GM12872 (cell line): Measurements from ENCODE around the gene HNRNPL.

Experiments used
- TF ChIP-seq, protein P1 (sequence below): IDR thresholded peaks from 3 replicates; pipeline ENCODE4 v1.5.1; 2011; ENCODE audit warnings: low read depth, mild to moderate bottlenecking, low read length, moderate library complexity; ENCODE audit not compliant: insufficient read depth

HNRNPL gene

GRCh38 chr19:38862321-38863059 is 12.7 kb upstream of the HNRNPL start:
- TF ChIP-seq, protein P1, sequence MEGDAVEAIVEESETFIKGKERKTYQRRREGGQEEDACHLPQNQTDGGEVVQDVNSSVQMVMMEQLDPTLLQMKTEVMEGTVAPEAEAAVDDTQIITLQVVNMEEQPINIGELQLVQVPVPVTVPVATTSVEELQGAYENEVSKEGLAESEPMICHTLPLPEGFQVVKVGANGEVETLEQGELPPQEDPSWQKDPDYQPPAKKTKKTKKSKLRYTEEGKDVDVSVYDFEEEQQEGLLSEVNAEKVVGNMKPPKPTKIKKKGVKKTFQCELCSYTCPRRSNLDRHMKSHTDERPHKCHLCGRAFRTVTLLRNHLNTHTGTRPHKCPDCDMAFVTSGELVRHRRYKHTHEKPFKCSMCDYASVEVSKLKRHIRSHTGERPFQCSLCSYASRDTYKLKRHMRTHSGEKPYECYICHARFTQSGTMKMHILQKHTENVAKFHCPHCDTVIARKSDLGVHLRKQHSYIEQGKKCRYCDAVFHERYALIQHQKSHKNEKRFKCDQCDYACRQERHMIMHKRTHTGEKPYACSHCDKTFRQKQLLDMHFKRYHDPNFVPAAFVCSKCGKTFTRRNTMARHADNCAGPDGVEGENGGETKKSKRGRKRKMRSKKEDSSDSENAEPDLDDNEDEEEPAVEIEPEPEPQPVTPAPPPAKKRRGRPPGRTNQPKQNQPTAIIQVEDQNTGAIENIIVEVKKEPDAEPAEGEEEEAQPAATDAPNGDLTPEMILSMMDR, result no peak

GRCh38 chr19:38861368-38861767 is 11.6 kb upstream of the HNRNPL start:
- TF ChIP-seq, protein P1, result no peak

DNA sequence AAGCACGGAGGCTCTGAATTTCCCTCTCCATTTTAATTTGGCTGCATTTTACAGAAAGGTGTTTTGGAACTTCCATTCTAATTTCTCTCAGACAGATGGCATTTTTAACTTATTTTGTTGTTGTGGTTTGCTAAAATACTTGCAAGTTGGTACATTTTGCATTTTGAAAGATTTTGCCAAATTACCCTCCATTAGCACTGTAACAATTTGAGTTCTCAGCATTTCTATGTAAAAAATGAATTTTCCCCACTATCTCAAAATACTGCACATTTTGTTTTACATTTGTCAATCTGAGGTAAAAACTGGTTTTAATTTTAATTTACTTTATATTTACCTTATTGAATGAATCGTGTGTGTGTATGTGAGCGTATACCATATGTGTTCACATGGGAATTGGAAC is 7.0 kb upstream of the HNRNPL start:
- TF ChIP-seq, protein P1, result no peak

DNA sequence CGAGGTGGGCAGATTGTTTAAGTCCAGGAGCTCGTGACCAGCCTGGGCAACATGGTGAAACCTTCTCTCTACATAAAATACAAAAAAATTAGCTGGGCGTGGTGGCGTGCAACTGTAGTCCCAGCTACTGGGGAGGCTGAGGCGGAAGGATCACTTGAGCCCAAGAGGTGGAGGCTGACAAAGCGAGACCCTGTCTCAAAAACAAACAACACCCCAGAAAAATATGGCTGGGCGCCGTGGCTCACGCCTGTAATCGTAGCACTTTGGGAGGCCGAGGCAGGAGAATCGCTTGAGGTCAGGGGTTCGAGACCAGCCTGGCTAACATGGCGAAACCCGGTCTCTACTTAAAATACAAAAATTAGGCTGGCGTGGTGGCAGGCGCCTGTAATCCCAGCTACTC is 3.4 kb upstream of the HNRNPL start:
- TF ChIP-seq, protein P1, result no peak

DNA sequence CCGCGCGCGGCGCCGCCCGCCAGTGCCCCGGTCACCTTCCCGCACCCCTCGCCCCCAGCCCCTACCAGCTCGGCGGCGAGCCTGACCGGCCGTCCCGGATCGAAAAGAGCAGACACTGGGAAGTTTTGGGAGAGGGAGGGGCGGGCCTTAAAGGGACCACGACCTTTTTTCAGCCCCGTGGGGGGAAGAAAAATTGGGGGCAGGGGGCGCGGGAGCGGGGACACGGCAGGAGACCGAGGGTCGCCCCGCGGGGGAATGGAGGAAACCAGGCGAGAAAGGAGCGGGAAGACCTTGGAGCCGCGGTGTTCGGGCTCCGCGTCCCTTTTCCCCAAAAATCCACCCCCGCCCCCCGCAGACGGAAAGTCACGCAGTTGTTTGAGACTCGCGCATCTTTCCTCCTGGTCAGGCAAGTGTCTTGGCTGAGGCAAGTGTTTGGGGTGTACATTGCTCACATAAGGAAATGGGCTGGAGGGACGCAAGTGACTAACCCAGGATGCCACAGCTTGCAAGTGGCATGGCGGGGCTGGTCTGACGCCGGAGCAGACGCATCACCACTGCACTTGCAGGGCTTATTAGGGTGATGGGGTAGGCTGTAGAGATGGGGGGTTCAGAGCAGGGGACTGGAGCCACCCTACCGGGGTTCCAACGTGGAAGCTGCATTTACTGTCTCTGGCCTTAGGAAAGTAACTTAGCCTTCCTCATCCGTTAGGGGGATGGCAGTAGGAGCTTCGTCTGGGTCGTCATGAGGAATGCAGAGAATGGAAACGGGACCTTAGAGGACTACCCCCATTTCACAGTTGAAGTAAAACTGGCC is 2.7 kb upstream of the HNRNPL start:
- TF ChIP-seq, protein P1, result no peak

- TF ChIP-seq, protein P1, result no peak
These were observed 1.9 kb upstream of the HNRNPL start for GRCh38 chr19:38851622-38852230.

DNA sequence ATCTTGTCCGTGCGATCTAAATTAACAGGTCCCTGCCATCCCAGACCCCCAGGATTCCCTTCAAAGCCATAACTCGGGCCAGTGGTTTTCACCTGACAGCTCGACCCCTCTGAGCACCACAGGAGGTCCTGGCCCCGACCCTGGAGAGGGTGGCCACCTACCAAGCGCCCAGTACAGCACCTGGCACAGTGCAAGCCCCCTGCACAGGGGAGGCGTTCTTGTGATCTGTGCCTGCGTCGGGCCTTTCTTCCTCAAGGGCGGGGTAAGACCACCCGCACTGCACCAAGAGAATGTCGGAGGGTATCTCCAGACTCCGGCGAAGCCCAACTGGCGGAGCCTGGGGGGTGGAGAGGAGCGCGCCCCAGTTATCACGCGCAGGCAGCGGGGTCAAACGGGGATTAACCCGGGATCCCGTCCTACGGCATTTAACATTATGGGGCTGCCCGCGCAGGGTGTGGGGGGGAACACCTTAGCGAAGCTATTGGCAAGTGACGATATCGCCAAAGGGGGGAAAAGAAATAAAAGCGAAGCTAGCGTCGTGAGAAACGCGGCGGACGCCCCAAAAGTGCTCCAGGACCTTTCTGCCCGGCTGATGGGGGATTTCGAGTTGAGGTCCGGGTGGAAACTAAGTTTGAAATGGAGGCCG is 1.3 kb upstream of the HNRNPL start:
- TF ChIP-seq, protein P1, result no peak
